ENCODE data around the gene NT5M.

DNA sequence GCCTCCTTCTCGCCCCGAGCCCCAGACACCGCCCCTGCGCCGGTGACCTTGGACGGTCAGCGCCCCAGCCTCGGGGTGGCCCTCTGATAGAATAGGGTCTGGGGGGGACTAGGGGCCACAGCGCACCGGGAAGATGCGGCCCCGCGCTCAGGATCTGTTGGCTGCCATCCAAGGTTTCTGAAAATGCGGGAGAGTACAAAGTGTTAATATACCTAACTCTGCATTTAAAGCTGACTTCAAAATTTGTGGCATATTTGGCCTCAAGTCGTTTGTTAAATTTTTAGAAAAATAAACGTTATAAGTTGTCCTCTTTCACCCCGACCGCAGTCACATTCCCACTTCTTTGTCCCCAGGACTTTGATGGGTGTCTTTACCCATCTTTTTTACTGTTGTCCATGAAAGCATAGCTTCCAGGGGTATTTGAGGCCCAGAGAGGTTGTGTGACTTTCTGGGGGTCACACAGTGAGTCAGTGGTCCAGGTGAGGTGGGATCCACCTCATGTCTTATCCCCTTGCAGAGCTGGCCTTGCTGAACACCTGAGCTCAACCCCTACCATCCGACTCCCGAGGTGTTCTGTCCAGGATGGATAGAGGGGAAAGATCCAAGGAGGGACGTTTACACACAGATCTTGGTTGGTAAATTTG lies 796 bp downstream of the NT5M start:
- TF ChIP-seq EZH2 (IDR thresholded peaks at IDR 0.05) (no peak), POLR2AphosphoS5 (IDR thresholded peaks at IDR 0.05; ENCODE audit: borderline replicate concordance, low read depth, low read length) (no peak), FOXP2 (optimal IDR thresholded peaks at IDR 0.05; ENCODE audit: control extremely low read depth, extremely low read length, insufficient read depth) (no peak)
